Measurements from ENCODE around the gene HS3ST6.
A peak's percentile ranks its signal among the peaks of the same experiment; 100 is the strongest.
"Not testable (repeated sequence)": the region's sequence is repeated elsewhere in the genome, so short reads cannot be mapped to it uniquely, and the experiment has no call there.

HS3ST6 gene

GRCh38 chr16:1887711-1888354, 30.4 kb downstream of the HS3ST6 start:
- H3K9ac ChIP-seq, result no peak overlapping the region
- H3K27me3 ChIP-seq (ENCODE audit: insufficient read depth, low read depth), result peaks cover 62% of the 10 kb centered on the region
- H4K20me1 ChIP-seq (ENCODE audit: insufficient read depth), result no peaks in the 10 kb centered on the region
- no peak overlapping the region for H3K4me2 ChIP-seq
- H2AFZ ChIP-seq (ENCODE audit: low read depth), result no peak overlapping the region
- H3K79me2 ChIP-seq (ENCODE audit: insufficient read depth, low read depth), result no peaks in the 10 kb centered on the region
- TF ChIP-seq CTCF (conservative IDR thresholded peaks at IDR 0.05; ENCODE audit: low read depth, low read length), result no peak
- H3K27ac ChIP-seq, result no peak overlapping the region
- no peaks in the 10 kb centered on the region for H3K36me3 ChIP-seq (ENCODE audit: insufficient read depth)
- H3K4me3 ChIP-seq (IDR thresholded peaks at IDR 0.05; ENCODE audit: insufficient read depth, low read depth, low read length), result no peak overlapping the region
- H3K4me1 ChIP-seq (ENCODE audit: low read depth, poor library complexity, severe bottlenecking), result no peaks in the 10 kb centered on the region

- Histone ChIP-seq H3K4me3 (IDR thresholded peaks at IDR 0.05; ENCODE audit: insufficient read depth, low read depth, low read length) (no peak overlapping the region), H3K27ac (no peak overlapping the region), H3K79me2 (ENCODE audit: insufficient read depth, low read depth) (no peaks in the 10 kb centered on the region), H3K4me1 (ENCODE audit: low read depth, poor library complexity, severe bottlenecking) (no peaks in the 10 kb centered on the region), H3K27me3 (ENCODE audit: insufficient read depth, low read depth) (peaks cover 33% of the 10 kb centered on the region), H3K4me2 (no peak overlapping the region), H4K20me1 (ENCODE audit: insufficient read depth) (no peaks in the 10 kb centered on the region), H3K9ac (no peak overlapping the region), H3K36me3 (ENCODE audit: insufficient read depth) (no peaks in the 10 kb centered on the region), H2AFZ (ENCODE audit: low read depth) (no peak overlapping the region)
- TF ChIP-seq CTCF (conservative IDR thresholded peaks at IDR 0.05; ENCODE audit: low read depth, low read length), result no peak
Measured at GRCh38 chr16:1884889-1885288, 33.3 kb downstream of the HS3ST6 start.

- Histone ChIP-seq H3K79me2 (ENCODE audit: insufficient read depth, low read depth) (no peaks in the 10 kb centered on the region), H3K27me3 (ENCODE audit: insufficient read depth, low read depth) (peaks cover 26% of the 10 kb centered on the region), H2AFZ (ENCODE audit: low read depth) (no peak overlapping the region)
Measured at GRCh38 chr16:1884155-1884760, 34.0 kb downstream of the HS3ST6 start.

GRCh38 chr16:1881172-1881571, 37.0 kb downstream of the HS3ST6 start:
- H3K9ac ChIP-seq; H3K27ac ChIP-seq; H3K4me3 ChIP-seq (IDR thresholded peaks at IDR 0.05; ENCODE audit: insufficient read depth, low read depth, low read length); H4K20me1 ChIP-seq (ENCODE audit: insufficient read depth); H3K4me1 ChIP-seq (ENCODE audit: low read depth, poor library complexity, severe bottlenecking); H2AFZ ChIP-seq (ENCODE audit: low read depth); H3K4me2 ChIP-seq; H3K79me2 ChIP-seq (ENCODE audit: insufficient read depth, low read depth); H3K36me3 ChIP-seq (ENCODE audit: insufficient read depth): not testable (repeated sequence)
- peaks cover 11% of the 10 kb centered on the region; the same call in 1 of the 2 replicates for H3K27me3 ChIP-seq (ENCODE audit: insufficient read depth, low read depth)

More at GRCh38 chr16:1884155-1884760, 34.0 kb downstream of the HS3ST6 start:
- Histone ChIP-seq H3K27ac (no peak overlapping the region), H3K4me2 (no peak overlapping the region), H3K36me3 (ENCODE audit: insufficient read depth) (no peaks in the 10 kb centered on the region), H3K4me3 (IDR thresholded peaks at IDR 0.05; ENCODE audit: insufficient read depth, low read depth, low read length) (no peak overlapping the region), H3K4me1 (ENCODE audit: low read depth, poor library complexity, severe bottlenecking) (no peaks in the 10 kb centered on the region), H4K20me1 (ENCODE audit: insufficient read depth) (no peaks in the 10 kb centered on the region), H3K9ac (no peak overlapping the region)
- TF ChIP-seq CTCF (conservative IDR thresholded peaks at IDR 0.05; ENCODE audit: low read depth, low read length), result 0 out of 2 replicates have a peak, but pooled peaks have one; percentile 22

GRCh38 chr16:1879477-1879876, 38.7 kb downstream of the HS3ST6 start:
- Histone ChIP-seq H2AFZ (ENCODE audit: low read depth) (no peak overlapping the region), H4K20me1 (ENCODE audit: insufficient read depth) (no peaks in the 10 kb centered on the region), H3K36me3 (ENCODE audit: insufficient read depth) (no peaks in the 10 kb centered on the region), H3K4me1 (ENCODE audit: low read depth, poor library complexity, severe bottlenecking) (no peaks in the 10 kb centered on the region), H3K4me3 (IDR thresholded peaks at IDR 0.05; ENCODE audit: insufficient read depth, low read depth, low read length) (no peak overlapping the region), H3K9ac (no peak overlapping the region), H3K27ac (no peak overlapping the region), H3K4me2 (no peak overlapping the region), H3K79me2 (ENCODE audit: insufficient read depth, low read depth) (no peaks in the 10 kb centered on the region), H3K27me3 (ENCODE audit: insufficient read depth, low read depth) (peaks cover under 1% of the 10 kb centered on the region; the same call in 1 of the 2 replicates)
- no peak for TF ChIP-seq CTCF (conservative IDR thresholded peaks at IDR 0.05; ENCODE audit: low read depth, low read length)
